ENCODE data around the gene RCN1.

DNA sequence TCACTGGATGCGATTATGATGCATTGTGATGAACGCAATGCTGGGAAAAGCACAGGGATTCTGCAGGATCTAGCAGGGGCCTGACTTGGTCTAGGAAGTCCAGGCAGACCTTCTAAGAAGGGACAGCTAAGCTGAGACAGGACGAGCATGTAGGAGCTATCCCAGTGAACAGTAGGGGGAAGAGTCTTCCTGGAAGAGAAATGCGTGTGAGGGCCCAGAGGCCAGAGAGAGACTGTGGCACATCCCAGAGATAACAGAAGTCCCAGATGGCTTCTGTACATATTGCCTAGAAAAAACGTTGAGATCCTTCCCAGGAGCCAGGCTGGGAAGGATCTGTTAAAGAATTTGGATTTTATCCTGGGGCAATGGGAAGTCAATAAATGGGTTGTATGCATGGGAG is 24.6 kb downstream of the RCN1 start:
- TF ChIP-seq ZNF138 (tag by site-specific recombination; IDR thresholded peaks at IDR 0.05; ENCODE audit: borderline replicate concordance) = no peak
- no peak for TF ChIP-seq IKZF3 (tag by site-specific recombination; IDR thresholded peaks at IDR 0.05)
- TF ChIP-seq CTCF (tag by site-specific recombination; IDR thresholded peaks at IDR 0.05) = no peak
